ENCODE results near the gene RMI2.
"Not testable (repeated sequence)": the region's sequence is repeated elsewhere in the genome, so short reads cannot be mapped to it uniquely, and the experiment has no call there.

The RMI2 gene

DNA sequence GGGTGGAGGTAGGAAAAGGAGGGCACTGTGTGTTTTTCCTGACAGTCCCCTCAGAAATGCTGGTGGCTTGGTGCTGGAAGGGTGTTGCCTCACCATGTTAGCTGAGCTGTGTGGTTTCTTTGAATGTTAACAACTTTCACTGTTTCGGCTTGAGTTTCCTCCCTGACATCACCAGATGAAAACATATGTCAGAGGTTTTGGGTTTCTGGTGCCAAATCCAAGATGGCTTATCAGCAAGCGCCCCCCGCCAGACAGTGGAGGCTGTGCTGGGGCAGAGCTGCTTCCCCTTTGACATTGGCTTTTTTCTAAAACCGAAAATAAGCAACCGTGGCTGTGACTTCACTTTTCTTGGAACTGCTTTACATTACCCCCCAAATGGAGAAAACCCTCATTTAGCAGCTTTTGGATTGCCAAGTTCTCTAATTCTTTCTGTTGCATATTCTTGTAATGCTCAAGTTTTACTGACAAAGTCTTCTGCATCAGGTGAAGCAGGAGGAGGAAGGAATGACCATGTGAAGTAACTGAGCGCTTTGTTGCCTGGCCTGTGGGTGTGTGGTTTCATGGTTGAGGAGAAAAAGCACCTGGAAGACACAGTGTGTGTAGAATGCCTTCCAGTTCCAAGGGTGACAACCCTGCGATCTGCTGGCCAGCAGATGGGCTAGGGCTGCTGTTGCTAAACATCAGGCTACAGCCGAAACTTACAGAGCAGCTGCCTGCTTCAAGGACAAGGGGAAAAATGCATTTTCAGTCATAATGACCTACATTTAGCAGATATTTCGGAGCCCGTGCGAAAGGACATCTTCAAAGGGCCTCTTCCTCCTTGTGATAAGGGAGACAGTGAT is 9.7 kb downstream of the RMI2 start:
- DNase-seq (ENCODE audit: low read depth) = peak; percentile 50

GRCh38 chr16:11355862-11356261 is 10.6 kb downstream of the RMI2 start:
- DNase-seq (ENCODE audit: low read depth) = no peak

DNA sequence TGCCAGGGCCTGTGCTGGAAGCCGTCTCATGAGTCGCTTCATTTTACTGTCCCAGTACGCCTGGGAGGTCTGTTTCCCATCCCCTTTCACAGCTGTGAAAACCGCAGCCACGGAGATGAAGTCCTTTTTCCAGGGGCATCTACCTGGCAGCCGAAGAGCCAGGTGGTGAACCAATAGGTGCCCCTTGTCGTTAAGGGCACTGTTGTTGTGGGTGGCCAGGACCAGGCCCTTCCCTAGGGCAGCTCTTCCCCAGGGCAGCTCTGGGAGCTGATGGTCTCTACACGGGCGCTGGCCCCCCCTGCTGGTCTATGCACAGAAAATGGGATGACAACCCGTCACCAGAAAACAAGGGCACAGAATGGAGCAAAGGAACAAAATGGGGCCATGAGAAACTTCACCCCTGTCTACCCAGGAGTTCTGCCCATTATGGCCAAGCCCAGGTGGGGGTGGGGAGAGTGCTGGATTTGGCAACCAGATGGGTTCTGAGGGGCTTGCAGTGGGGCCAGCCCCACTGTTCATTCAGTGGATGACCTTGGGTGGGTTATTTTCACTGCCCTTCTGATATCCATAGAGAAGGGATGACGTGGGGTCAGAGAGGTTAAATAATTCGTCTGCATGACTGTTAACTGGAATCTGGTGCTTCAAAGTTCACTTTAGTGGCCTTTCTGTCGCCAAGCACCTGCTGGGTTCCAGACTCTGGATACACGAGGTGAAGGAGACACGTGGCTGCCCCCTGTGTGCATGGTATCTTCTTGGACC is 11.5 kb downstream of the RMI2 start:
- peak; percentile 41 for DNase-seq (ENCODE audit: low read depth)

GRCh38 chr16:11358531-11358930 is 13.3 kb downstream of the RMI2 start:
- DNase-seq (ENCODE audit: low read depth) = no peak

DNA sequence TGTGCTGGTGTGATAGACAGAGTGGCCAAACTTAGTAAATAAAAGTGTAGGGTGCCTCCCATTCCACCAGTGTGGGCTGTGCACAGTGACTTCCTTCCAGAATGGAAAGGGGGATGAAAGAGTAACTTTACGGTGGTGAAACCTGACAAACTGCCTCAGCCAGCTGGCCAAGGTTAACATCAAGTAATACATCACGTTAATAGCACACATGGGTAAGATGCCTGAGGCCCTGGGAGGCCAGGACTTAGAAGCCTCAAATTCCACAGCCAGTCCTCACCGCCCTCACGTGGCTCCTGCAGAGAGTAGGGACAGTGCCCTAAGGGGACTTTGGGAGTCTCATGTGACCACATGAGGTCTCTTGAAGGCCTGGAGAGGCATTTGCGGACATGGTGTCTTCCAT is 14.1 kb downstream of the RMI2 start:
- DNase-seq (ENCODE audit: low read depth) = no peak

DNA sequence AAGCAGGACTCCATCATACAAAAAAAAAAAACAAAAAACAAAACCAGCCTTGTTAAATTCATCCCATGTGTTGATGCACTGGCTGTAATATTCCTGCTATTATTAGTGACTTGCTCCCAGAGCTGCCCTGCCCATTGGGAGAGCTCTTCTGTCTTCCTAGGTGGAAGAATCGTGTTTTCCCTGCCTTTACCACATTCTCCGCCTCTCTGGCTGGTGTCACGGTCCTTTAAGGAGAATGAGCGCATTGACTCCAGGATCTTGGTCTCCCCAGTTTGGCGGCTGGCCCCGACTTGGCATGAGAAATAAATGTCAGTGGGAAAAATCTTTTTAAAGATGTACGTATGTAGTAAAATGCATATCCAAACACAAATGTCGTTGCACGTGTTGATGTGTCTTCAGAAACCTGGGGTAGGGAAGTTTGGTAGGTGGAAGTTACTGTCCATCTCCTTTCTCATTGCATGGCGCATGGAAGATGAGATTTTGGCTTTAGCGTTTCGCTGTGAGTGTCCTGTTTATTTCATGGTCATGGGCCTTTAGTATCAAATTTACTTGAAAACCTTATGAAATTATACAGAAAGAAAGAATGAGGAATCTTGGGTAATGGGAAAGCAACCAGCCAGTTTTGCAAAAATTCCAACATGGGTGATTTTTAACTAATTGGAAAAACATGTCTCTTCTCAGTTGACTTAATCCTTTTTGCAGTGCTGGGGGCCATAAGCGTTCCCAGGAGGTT is 15.5 kb downstream of the RMI2 start:
- no peak for DNase-seq (ENCODE audit: low read depth)

DNA sequence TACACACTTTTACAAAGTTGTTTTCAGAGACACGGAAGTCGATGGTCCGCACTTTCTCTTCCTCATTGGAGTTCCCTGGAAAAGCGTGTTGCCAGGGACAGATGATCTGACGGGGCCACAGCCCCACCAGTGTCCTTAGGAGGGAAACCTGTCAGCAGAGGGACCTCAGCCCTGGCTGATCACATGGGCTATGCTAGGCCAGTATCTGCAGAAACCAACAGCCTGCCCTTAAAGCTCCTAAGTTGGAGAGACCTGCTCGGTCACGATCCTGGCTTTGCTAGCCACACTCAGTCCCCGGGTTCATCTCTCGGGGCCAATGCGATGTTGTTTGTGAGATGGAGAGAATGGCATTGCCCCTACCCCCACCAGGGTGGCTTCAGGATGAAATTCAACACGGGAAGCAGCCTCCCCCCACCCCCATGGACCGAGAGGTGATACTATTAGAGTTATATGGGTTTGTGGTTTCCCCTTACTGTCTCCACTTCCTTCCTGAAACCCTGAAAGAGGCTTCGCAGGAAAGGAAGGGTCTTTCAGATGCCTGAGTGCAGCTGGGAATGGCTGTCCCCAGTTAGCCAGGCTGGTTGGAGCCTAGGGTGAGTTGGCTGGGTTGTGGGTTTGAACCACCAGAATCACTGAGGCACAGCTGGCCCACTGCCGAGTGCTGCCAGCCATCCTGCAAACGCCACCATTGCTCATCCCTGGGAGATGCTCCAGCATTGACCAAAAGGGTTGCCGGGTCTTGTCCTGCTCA is 16.6 kb downstream of the RMI2 start:
- DNase-seq (ENCODE audit: low read depth) = peak; percentile 6

DNA sequence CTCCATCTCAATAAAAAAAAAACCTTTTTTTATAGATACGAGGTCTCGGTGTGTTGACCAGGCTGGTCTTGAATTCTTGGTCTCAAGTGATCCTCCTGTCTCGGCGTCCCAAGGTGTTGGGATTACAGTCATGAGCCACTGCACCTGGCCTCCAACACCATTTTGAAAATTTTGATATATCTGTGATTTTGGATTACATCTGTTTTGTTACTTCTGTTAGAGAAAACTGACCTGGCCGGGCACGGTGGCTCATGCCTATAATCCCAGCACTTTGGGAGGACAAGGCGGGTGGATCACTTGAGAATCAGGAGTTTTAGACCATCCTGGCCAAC is 18.6 kb downstream of the RMI2 start:
- DNase-seq (ENCODE audit: low read depth) = no peak

DNA sequence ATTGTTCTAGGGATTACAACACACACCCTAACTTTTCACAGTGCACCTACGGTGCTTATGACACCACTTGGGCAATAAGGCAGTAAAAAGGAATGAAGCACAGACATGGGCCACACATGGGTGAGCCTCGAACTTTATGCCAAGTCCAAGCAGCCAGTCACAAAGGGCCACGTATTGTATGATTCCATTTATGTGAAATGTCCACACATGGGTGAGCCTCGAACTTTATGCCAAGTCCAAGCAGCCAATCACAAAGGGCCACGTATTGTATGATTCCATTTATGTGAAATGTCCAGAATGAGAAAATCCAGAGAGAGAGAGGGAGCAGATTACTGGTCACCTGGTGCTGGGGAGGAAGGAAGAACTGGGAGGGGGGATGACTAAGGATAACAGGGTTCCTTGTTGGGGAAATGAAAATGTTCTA is 22.2 kb downstream of the RMI2 start:
- no peak for DNase-seq (ENCODE audit: low read depth)

GRCh38 chr16:11370084-11370931 is 25.0 kb downstream of the RMI2 start:
- no peak for DNase-seq (ENCODE audit: low read depth)

DNA sequence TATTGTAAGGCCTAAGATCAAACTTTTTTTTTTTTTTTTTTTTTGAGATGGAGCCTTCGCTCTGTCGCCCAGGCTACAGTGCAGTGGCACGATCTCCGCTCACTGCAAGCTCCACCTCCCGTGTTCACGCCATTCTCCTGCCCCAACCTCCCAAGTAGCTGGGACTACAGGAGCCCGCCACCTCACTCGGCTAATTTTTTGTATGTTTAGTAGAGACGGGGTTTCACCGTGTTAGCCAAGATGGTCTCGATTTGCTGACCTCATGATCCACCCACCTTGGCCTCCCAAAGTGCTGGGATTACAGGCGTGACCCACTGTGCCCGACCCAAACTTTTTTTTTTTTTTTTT is 25.6 kb downstream of the RMI2 start:
- DNase-seq (ENCODE audit: low read depth) = not testable (repeated sequence)

GRCh38 chr16:11372073-11372828 is 27.0 kb downstream of the RMI2 start:
- no peak for DNase-seq (ENCODE audit: low read depth)

DNA sequence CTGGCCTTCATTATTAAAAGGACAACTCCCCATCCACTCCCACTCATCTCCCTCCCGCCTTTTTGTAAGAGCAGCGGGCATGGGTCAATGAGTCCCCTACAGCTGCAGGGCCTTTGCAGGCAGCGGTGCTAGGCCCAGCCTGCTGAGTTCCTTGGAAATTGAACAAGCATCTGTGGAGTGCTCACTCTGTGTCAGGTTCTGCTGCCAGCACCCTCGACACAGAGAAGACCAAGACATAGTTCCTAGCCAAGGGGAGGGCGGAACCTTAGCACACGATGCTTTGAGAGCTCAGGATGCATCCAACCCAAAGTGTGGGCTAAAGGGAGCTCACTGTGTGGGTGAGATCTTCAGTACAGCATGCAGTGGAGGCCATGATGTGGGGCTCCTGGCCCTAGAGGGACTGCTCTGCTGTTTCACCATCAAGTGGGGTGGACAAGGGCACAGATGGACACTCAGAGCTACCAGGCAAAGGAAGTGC is 27.6 kb downstream of the RMI2 start:
- no peak for DNase-seq (ENCODE audit: low read depth)

- DNase-seq (ENCODE audit: low read depth) = no peak
These were observed 29.0 kb downstream of the RMI2 start for GRCh38 chr16:11374255-11374654.

DNA sequence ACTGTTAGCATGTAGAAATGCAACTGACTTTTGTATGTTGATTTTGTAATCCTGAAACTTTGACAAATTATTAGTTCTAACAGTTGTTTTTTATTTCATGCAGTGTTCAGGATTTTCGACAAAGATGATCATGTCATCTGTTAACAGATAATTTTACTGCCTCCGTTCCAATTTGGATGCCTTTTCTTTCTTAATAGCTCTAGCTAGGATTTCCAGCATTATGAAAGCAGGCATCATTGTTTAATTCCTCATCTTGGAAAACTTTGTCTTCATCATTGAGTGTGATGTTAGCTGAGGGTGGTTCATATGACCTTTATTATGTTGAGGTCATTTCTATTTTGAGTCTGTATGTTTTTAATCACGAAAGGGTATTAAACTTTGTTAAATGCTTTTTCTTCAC is 31.9 kb downstream of the RMI2 start:
- DNase-seq (ENCODE audit: low read depth) = no peak

DNA sequence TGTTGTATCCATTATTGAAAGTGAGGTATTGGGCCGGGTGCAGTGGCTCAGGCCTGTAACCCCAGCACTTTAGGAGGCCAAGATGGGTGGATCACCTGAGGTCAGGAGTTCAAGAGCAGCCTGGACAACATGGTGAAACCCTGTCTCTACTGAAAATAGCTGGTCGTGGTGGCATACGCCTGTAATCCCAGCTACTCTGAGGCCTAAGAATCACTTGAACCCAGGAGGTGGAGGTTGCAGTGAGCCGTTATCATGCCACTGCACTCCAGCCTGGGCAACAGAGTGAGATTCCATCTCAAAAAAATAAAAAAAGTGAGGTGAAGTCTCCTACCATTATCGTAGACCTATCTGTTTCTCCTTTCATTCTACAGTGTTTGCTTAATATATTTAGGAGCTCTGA is 33.7 kb downstream of the RMI2 start:
- DNase-seq (ENCODE audit: low read depth) = not testable (repeated sequence)

- peak; percentile 38 for DNase-seq (ENCODE audit: low read depth)
These were observed 34.2 kb downstream of the RMI2 start for GRCh38 chr16:11379420-11379819.

GRCh38 chr16:11380836-11381235 is 35.6 kb downstream of the RMI2 start:
- DNase-seq (ENCODE audit: low read depth) = no peak

DNA sequence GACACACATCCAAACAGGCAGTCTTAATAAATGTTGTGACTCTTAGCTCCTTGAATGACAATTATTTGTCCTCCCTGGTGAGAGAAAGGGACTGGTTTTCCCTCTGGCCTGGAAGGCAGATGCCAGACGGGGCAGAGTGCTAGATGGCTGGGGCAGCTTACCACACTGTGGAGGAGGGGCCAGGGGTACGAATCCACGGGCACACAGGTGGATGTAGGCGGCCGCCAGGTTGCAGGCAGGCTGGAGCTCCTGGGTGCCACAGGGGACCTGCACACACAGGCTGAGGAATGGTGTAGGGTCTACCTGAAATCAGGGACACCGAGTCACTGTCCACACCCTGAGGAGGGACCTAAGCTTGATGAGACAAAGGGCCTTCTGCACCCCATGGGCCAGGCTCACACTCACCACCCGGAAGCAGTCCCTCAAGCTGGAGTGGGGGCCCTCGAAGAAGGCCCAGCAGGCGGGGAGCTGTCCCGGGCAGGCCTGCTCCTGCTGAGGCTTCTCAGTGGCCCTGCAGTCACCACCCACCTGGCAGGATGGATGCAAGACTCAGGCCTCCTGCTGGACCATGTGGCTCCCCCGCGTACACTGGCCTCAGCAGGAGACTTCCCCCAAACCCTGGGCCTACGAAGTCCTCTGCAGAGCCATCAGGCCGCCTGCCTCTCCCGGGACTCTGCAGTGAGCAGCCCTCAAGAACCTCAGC is 38.4 kb downstream of the RMI2 start:
- DNase-seq (ENCODE audit: low read depth) = no peak

Data from activated T-helper 9 cell treated with anti-CD3 and anti-CD28 coated beads, Interleukin-2, amount 50 U/mL, for 16 hours (primary cell).